HCT116 (cell line): ENCODE data around the gene LYPD5. TPM values are rescaled to one million over a fixed set of nuclear protein-coding genes. Genes with fewer than 3 reads are reported as not detected.

Experiments used
- ATAC-seq: fragments of 200-7000 bp; cut with Tn5 transposase; 2 replicates; pipeline ENCODE4 v1.9.1; 2020; ENCODE audit warnings: mild to moderate bottlenecking, moderate library complexity
- BruUV-seq: library from RNA; stranded (reverse); fragments of 400-500 nt; replicated peaks from 2 replicates; lab custom pipeline; 2021; lab: Mats Ljungman, UMichigan
- CTCF ChIA-PET: fragments of 300-600 bp; sonication (Branson Sonifier 250); formaldehyde crosslinking; loops from one replicate; lab custom pipeline; 2021; ENCODE audit warnings: antibody characterized with exemption; lab: Charles Lee
- POLR2A ChIA-PET: fragments of 300-600, 350-600 bp; sonication (Branson Sonifier 250); formaldehyde crosslinking; loops from one replicate; lab custom pipeline; 2021; ENCODE audit warnings: antibody characterized with exemption; lab: Charles Lee
- RAD21 ChIA-PET, 2 experiments: fragments of 300-600 bp; sonication (Branson Sonifier 250); formaldehyde crosslinking; loops; one replicate each; lab custom pipeline; 2023; ENCODE audit warnings: low total read pairs in 2 of 2; ENCODE audit not compliant: uncharacterized antibody in 2 of 2, unreplicated experiment in 2 of 2, low non-redundant PET in 1 of 2; lab: Charles Lee
- DNase-seq: peaks from one replicate; pipeline ENCODE4 v3.0.0-alpha.2; 2010; ENCODE audit warnings: low read depth, low spot score
- H2AFZ ChIP-seq: fragments of 200-600 bp; shearing (Covaris generic), sonication (generic); 2 replicates; pipeline ENCODE4 v1.6.1; 2017; ENCODE audit warnings: low read depth, mixed run types, mixed read lengths, antibody characterized with exemption, low read length; ENCODE audit not compliant: poor library complexity, severe bottlenecking
- H3K27ac ChIP-seq: 2 replicates; pipeline ENCODE4 v1.5.1; 2012; ENCODE audit warnings: low read depth, low read length
- H3K27me3 ChIP-seq: fragments of 200-600 bp; sonication (generic); 2 replicates; pipeline ENCODE4 v1.6.1; 2016; ENCODE audit warnings: mixed run types, low read length, mixed read lengths; ENCODE audit not compliant: insufficient read depth
- H3K36me3 ChIP-seq, 2 experiments: fragments of 200-500 bp in 1 of 2; fragments of 200-600 bp in 1 of 2; sonication (Bioruptor generic) in 1 of 2; sonication (generic) in 1 of 2; 2 replicates each; pipeline versions ENCODE4 v1.5.1 to v1.6.1; 2014 to 2016; ENCODE audit warnings: low read length in 2 of 2, inconsistent platforms in 1 of 2, mixed read lengths in 1 of 2, mixed run types in 1 of 2; ENCODE audit not compliant: insufficient read depth in 2 of 2, control insufficient read depth in 1 of 2
- H3K4me1 ChIP-seq, 2 experiments: fragments of 200-600 bp in 1 of 2; sonication (generic) in 1 of 2; 2 replicates each; pipeline versions ENCODE4 v1.5.1 to v1.6.1; 2012 to 2017; ENCODE audit warnings: low read length in 2 of 2, inconsistent platforms in 1 of 2, mild to moderate bottlenecking in 1 of 2, mixed read lengths in 1 of 2, mixed run types in 1 of 2, moderate library complexity in 1 of 2; ENCODE audit not compliant: insufficient read depth in 2 of 2, control insufficient read depth in 1 of 2
- H3K4me2 ChIP-seq: fragments of 200-600 bp; sonication (generic); 2 replicates; pipeline ENCODE4 v1.6.1; 2017; ENCODE audit warnings: mixed run types, low read length, mixed read lengths
- H3K4me3 ChIP-seq, 2 experiments: fragments of 200-600 bp in 1 of 2; sonication (generic) in 1 of 2; replicated peaks in 1 of 2; 2 replicates each; pipeline ENCODE4 v1.5.1; 2011 to 2016; ENCODE audit warnings: low read length in 2 of 2, control low read depth in 1 of 2, low read depth in 1 of 2, mild to moderate bottlenecking in 1 of 2, mixed read lengths in 1 of 2, mixed run types in 1 of 2
- H3K79me2 ChIP-seq: fragments of 200-600 bp; sonication (generic); 2 replicates; pipeline ENCODE4 v1.6.1; 2017; ENCODE audit warnings: mild to moderate bottlenecking, mixed run types, low read length, moderate library complexity, mixed read lengths; ENCODE audit not compliant: insufficient read depth
- H3K9ac ChIP-seq: fragments of 200-600 bp; sonication (generic); 2 replicates; pipeline ENCODE4 v1.6.1; 2016; ENCODE audit warnings: low read length, mixed read lengths
- H3K9me2 ChIP-seq: fragments of 200-600 bp; sonication (generic), shearing (Covaris generic); 2 replicates; pipeline ENCODE4 v1.6.1; 2017; ENCODE audit warnings: mixed run types, mild to moderate bottlenecking, moderate library complexity; ENCODE audit not compliant: insufficient read depth
- H3K9me3 ChIP-seq, 2 experiments: fragments of 200-500 bp in 1 of 2; fragments of 200-600 bp in 1 of 2; sonication (Bioruptor generic) in 1 of 2; sonication (generic) in 1 of 2; 2 replicates each; pipeline ENCODE4 v1.6.1; 2014 to 2017; ENCODE audit warnings: low read length in 2 of 2, mixed read lengths in 2 of 2, inconsistent platforms in 1 of 2, low read depth in 1 of 2, mild to moderate bottlenecking in 1 of 2, mixed run types in 1 of 2, moderate library complexity in 1 of 2; ENCODE audit not compliant: control insufficient read depth in 1 of 2, insufficient read depth in 1 of 2
- H4K20me1 ChIP-seq: fragments of 200-600 bp; sonication (generic), shearing (Covaris generic); 2 replicates; pipeline ENCODE4 v1.6.1; 2017; ENCODE audit warnings: mixed run types, mild to moderate bottlenecking, moderate library complexity; ENCODE audit not compliant: insufficient read depth
- ELF1 ChIP-seq: IDR thresholded peaks from 2 replicates; pipeline ENCODE4 v1.6.1; 2012; ENCODE audit warnings: low read depth, borderline replicate concordance
- POLR2A ChIP-seq: IDR thresholded peaks from 2 replicates; pipeline ENCODE4 v1.7.0; 2011; ENCODE audit warnings: borderline replicate concordance; ENCODE audit not compliant: insufficient read depth, insufficient read length; ENCODE audit errors: extremely low read depth
- SP1 ChIP-seq: IDR thresholded peaks from 2 replicates; pipeline ENCODE4 v1.6.1; 2012; ENCODE audit warnings: low read depth
- SRF ChIP-seq: IDR thresholded peaks from 2 replicates; pipeline ENCODE4 v1.6.1; 2012; ENCODE audit warnings: low read depth
- YY1 ChIP-seq: IDR thresholded peaks from 2 replicates; pipeline ENCODE4 v1.6.1; 2011; ENCODE audit warnings: low read length, low read depth, moderate library complexity, mild to moderate bottlenecking; ENCODE audit not compliant: insufficient replicate concordance; ENCODE audit errors: extremely low read depth
- ZFX ChIP-seq: fragments of 450-650 bp; IDR thresholded peaks from 2 replicates; pipeline ENCODE4 v1.6.1; 2017
- ZNF274 ChIP-seq: fragments of 200-500 bp; sonication (Bioruptor generic); IDR thresholded peaks from 2 replicates; pipeline ENCODE4 v1.6.1; 2014; ENCODE audit warnings: mild to moderate bottlenecking, low read depth, low read length, inconsistent platforms
- intact Hi-C: fragments of 100-400 bp; cut with micrococcal nuclease; formaldehyde crosslinking; loops from 2 replicates; pipeline ENCODE4 v1.10.0; 2022
- total RNA-seq: library from RNA; stranded (reverse); gene quantifications from one replicate; pipeline ENCODE4 v1.2.1, GENCODE V29; 2021; ENCODE audit not compliant: unreplicated experiment
- TF ChIP-seq, protein P1 (sequence below): IDR thresholded peaks from 2 replicates; pipeline ENCODE4 v1.6.1; 2011; ENCODE audit warnings: mild to moderate bottlenecking, low read length, moderate library complexity; ENCODE audit not compliant: insufficient replicate concordance; ENCODE audit errors: extremely low read depth

LYPD5 gene
- total RNA-seq, 1 experiment from 2014 or later = 7.6 TPM

DNA sequence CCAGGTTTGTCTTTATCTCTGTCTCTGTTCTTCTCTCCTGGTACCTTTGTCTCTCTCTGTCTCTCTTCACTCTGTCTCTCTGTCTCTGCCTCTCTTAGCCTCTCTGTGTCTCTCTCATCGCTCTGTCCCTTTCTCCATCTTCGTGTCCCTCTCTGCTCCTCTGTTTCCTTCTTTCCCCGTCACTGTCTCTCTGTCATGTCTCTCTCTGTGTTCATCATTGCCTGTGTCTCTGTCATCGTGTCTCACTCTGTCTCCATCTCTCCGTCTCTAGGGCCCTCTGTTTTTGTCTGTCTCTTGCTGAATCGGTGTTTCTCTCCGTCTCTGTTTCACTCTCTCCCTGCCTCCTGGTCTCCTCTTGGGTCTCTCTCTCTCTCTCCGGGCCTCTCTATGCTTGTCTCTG is 18.6 kb downstream of the LYPD5 start:
- H3K79me2 ChIP-seq = peaks cover 40% of the 10 kb centered on the region
- peaks cover 58 to 73% of the 10 kb centered on the region in 2 experiments for H3K4me1 ChIP-seq
- H3K4me2 ChIP-seq = peak overlapping the region; percentile 88
- RAD21 ChIA-PET = interaction anchor here in 1 of 2 experiments (1.8 kb wide), 1 partner anchor 24 kb away, joined by 5 read pairs; no protein-coding TSS in a partner anchor
- H3K27me3 ChIP-seq = no peaks in the 10 kb centered on the region
- H2AFZ ChIP-seq = no peak overlapping the region
- H3K9me3 ChIP-seq = no peaks in the 10 kb centered on the region
- H4K20me1 ChIP-seq = no peaks in the 10 kb centered on the region
- H3K27ac ChIP-seq = peak overlapping the region; percentile 94
- no peaks in the 10 kb centered on the region for H3K36me3 ChIP-seq
- ATAC-seq (no peak), DNase-seq (no peak)
- CTCF ChIA-PET = no interaction called here
- POLR2A ChIA-PET = no interaction called here
- intact Hi-C loops = loop anchor here (2.0 to 10.0 kb wide), 2 partner anchors 25 to 109 kb away; partner anchors contain the start of gene PLAUR
- no peak for TF ChIP-seq SRF
- no peak for TF ChIP-seq ZNF274
- TF ChIP-seq ZFX = no peak
- TF ChIP-seq POLR2A = no peak
- TF ChIP-seq ELF1 = no peak
- no peak for TF ChIP-seq SP1
- no peak for TF ChIP-seq YY1
- TF ChIP-seq, protein P1, sequence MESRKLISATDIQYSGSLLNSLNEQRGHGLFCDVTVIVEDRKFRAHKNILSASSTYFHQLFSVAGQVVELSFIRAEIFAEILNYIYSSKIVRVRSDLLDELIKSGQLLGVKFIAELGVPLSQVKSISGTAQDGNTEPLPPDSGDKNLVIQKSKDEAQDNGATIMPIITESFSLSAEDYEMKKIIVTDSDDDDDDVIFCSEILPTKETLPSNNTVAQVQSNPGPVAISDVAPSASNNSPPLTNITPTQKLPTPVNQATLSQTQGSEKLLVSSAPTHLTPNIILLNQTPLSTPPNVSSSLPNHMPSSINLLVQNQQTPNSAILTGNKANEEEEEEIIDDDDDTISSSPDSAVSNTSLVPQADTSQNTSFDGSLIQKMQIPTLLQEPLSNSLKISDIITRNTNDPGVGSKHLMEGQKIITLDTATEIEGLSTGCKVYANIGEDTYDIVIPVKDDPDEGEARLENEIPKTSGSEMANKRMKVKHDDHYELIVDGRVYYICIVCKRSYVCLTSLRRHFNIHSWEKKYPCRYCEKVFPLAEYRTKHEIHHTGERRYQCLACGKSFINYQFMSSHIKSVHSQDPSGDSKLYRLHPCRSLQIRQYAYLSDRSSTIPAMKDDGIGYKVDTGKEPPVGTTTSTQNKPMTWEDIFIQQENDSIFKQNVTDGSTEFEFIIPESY = no peak
- peak overlapping the region; percentile 18 to 47 for H3K4me3 ChIP-seq
- peak overlapping the region; percentile 88 for H3K9ac ChIP-seq
- no TSS peak for BruUV-seq
- H3K9me2 ChIP-seq = no peaks in the 10 kb centered on the region
